Panc1 (cell line): ENCODE data around the gene ZFP1.

ENCODE experiments used
- CTCF ChIP-seq: fragments of 450-650 bp; IDR thresholded peaks from 2 replicates; pipeline ENCODE4 v1.5.1; 2017; ENCODE audit warnings: mild to moderate bottlenecking
- POLR2AphosphoS5 ChIP-seq: IDR thresholded peaks from 2 replicates; pipeline ENCODE4 v1.6.1; 2012; ENCODE audit warnings: mild to moderate bottlenecking, low read depth, low read length, moderate library complexity
- REST ChIP-seq, 2 experiments: IDR thresholded peaks; 2 replicates each; pipeline ENCODE4 v1.6.1; 2011 to 2012; ENCODE audit warnings: low read depth in 2 of 2, control low read depth in 1 of 2, low read length in 1 of 2, mild to moderate bottlenecking in 1 of 2, moderate library complexity in 1 of 2; ENCODE audit not compliant: insufficient read depth in 1 of 2
- SIN3A ChIP-seq: IDR thresholded peaks from 2 replicates; pipeline ENCODE4 v1.6.1; 2012; ENCODE audit warnings: low read depth, mild to moderate bottlenecking, low read length, moderate library complexity, borderline replicate concordance; ENCODE audit not compliant: insufficient read depth
- TCF7L2 ChIP-seq: IDR thresholded peaks from 2 replicates; pipeline ENCODE4 v1.6.1; 2011; ENCODE audit warnings: mild to moderate bottlenecking, low read depth, low read length, inconsistent platforms

- no peak for TF ChIP-seq POLR2AphosphoS5
- no peak for TF ChIP-seq CTCF
- TF ChIP-seq REST (IDR thresholded peaks at IDR 0.05; ENCODE audit: insufficient read depth in 1 of 2, low read depth in 2 of 2, low read length in 1 of 2): no peak
- TF ChIP-seq SIN3A: no peak
- no peak for TF ChIP-seq TCF7L2
These were observed 49.2 kb upstream of the ZFP1 start for GRCh38 chr16:75099075-75099667.
